KOPT-K1 (cell line): ENCODE results near the gene INPP5A.

ENCODE experiments used
- H3K27ac ChIP-seq: fragments of 200-600 bp; sonication (generic); 2 replicates; pipeline ENCODE4 v1.5.1; 2016; ENCODE audit warnings: antibody characterized with exemption, mild to moderate bottlenecking, low read depth, low read length; ENCODE audit not compliant: poor library complexity, severe bottlenecking
- H3K36me3 ChIP-seq: fragments of 200-600 bp; sonication (generic); 2 replicates; pipeline ENCODE4 v1.5.1; 2017; ENCODE audit warnings: antibody characterized with exemption, mild to moderate bottlenecking, low read length, moderate library complexity; ENCODE audit not compliant: insufficient read depth
- H3K9me3 ChIP-seq: fragments of 200-600 bp; sonication (generic); 2 replicates; pipeline ENCODE4 v1.5.1; 2017; ENCODE audit warnings: antibody characterized with exemption, low read length, mild to moderate bottlenecking; ENCODE audit not compliant: insufficient read depth, poor library complexity, severe bottlenecking

Gene INPP5A

GRCh38 chr10:132774902-132775863 lies 237.6 kb downstream of the INPP5A start:
- no peak overlapping the region for H3K27ac ChIP-seq
- H3K36me3 ChIP-seq: no peaks in the 10 kb centered on the region
- H3K9me3 ChIP-seq: peaks cover 13% of the 10 kb centered on the region

GRCh38 chr10:132776186-132776585 lies 238.6 kb downstream of the INPP5A start:
- Histone ChIP-seq H3K9me3 (peaks cover 3% of the 10 kb centered on the region), H3K36me3 (0 out of 2 replicates have a peak, but pooled peaks cover under 1% of the 10 kb centered on the region), H3K27ac (no peak overlapping the region)

- H3K27ac ChIP-seq: no peak overlapping the region
- no peaks in the 10 kb centered on the region for H3K9me3 ChIP-seq
- H3K36me3 ChIP-seq: peaks cover 6% of the 10 kb centered on the region; the same call in 1 of the 2 replicates
Observed at GRCh38 chr10:132776821-132777220, 239.2 kb downstream of the INPP5A start.

GRCh38 chr10:132777441-132777840 lies 239.9 kb downstream of the INPP5A start:
- Histone ChIP-seq H3K27ac (no peak overlapping the region), H3K9me3 (no peaks in the 10 kb centered on the region), H3K36me3 (peaks cover 8% of the 10 kb centered on the region; the same call in 1 of the 2 replicates)

GRCh38 chr10:132779549-132780294 lies 242.1 kb downstream of the INPP5A start:
- H3K9me3 ChIP-seq: peaks cover 12% of the 10 kb centered on the region
- H3K36me3 ChIP-seq: peaks cover 17% of the 10 kb centered on the region; the same call in 1 of the 2 replicates
- no peak overlapping the region for H3K27ac ChIP-seq

GRCh38 chr10:132780356-132780755 lies 242.8 kb downstream of the INPP5A start:
- H3K36me3 ChIP-seq: peaks cover 17% of the 10 kb centered on the region; the same call in 1 of the 2 replicates
- no peak overlapping the region for H3K27ac ChIP-seq

GRCh38 chr10:132781556-132781955 lies 244.0 kb downstream of the INPP5A start:
- H3K9me3 ChIP-seq: peaks cover 22% of the 10 kb centered on the region
- peaks cover 17% of the 10 kb centered on the region; the same call in 1 of the 2 replicates for H3K36me3 ChIP-seq
- H3K27ac ChIP-seq: no peak overlapping the region

More at GRCh38 chr10:132780356-132780755, 242.8 kb downstream of the INPP5A start:
- H3K9me3 ChIP-seq: peaks cover 18% of the 10 kb centered on the region

- Histone ChIP-seq H3K9me3 (peaks cover 38% of the 10 kb centered on the region), H3K27ac (no peak overlapping the region), H3K36me3 (peaks cover 17% of the 10 kb centered on the region; the same call in 1 of the 2 replicates)
Observed at GRCh38 chr10:132783165-132783939, 245.8 kb downstream of the INPP5A start.

- peaks cover 17% of the 10 kb centered on the region; the same call in 1 of the 2 replicates for H3K36me3 ChIP-seq
- H3K9me3 ChIP-seq: peaks cover 39% of the 10 kb centered on the region
- H3K27ac ChIP-seq: no peak overlapping the region
Observed at GRCh38 chr10:132783940-132784865, 246.6 kb downstream of the INPP5A start.

GRCh38 chr10:132784866-132785722 lies 247.5 kb downstream of the INPP5A start:
- peaks cover 39% of the 10 kb centered on the region for H3K9me3 ChIP-seq
- H3K27ac ChIP-seq: no peak overlapping the region
- peaks cover 17% of the 10 kb centered on the region; the same call in 1 of the 2 replicates for H3K36me3 ChIP-seq

GRCh38 chr10:132785723-132786475 lies 248.3 kb downstream of the INPP5A start, which contains the start of gene NKX6-2:
Gene NKX6-2, minus strand, starts transcription at chr10:132786147. Its CDS starts 199 bp downstream, at chr10:132785948.
- peaks cover 17% of the 10 kb centered on the region; the same call in 1 of the 2 replicates for H3K36me3 ChIP-seq
- peaks cover 39% of the 10 kb centered on the region for H3K9me3 ChIP-seq
- no peak within 1 kb of the TSS for H3K27ac ChIP-seq

GRCh38 chr10:132786476-132786883 lies 248.9 kb downstream of the INPP5A start:
- peaks cover 39% of the 10 kb centered on the region for H3K9me3 ChIP-seq
- H3K27ac ChIP-seq: no peak overlapping the region
- H3K36me3 ChIP-seq: peaks cover 14% of the 10 kb centered on the region; the same call in 1 of the 2 replicates
